GM21723 (cell line): ENCODE data around the gene OR6N1.

Experiments
- ATAC-seq: cut with Tn5 transposase; IDR thresholded peaks from one replicate; pipeline ENCODE4 v1.9.1; 2021; ENCODE audit warnings: mild to moderate bottlenecking, moderate library complexity; ENCODE audit not compliant: unreplicated experiment

Gene OR6N1, protein sequence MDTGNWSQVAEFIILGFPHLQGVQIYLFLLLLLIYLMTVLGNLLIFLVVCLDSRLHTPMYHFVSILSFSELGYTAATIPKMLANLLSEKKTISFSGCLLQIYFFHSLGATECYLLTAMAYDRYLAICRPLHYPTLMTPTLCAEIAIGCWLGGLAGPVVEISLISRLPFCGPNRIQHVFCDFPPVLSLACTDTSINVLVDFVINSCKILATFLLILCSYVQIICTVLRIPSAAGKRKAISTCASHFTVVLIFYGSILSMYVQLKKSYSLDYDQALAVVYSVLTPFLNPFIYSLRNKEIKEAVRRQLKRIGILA

DNA sequence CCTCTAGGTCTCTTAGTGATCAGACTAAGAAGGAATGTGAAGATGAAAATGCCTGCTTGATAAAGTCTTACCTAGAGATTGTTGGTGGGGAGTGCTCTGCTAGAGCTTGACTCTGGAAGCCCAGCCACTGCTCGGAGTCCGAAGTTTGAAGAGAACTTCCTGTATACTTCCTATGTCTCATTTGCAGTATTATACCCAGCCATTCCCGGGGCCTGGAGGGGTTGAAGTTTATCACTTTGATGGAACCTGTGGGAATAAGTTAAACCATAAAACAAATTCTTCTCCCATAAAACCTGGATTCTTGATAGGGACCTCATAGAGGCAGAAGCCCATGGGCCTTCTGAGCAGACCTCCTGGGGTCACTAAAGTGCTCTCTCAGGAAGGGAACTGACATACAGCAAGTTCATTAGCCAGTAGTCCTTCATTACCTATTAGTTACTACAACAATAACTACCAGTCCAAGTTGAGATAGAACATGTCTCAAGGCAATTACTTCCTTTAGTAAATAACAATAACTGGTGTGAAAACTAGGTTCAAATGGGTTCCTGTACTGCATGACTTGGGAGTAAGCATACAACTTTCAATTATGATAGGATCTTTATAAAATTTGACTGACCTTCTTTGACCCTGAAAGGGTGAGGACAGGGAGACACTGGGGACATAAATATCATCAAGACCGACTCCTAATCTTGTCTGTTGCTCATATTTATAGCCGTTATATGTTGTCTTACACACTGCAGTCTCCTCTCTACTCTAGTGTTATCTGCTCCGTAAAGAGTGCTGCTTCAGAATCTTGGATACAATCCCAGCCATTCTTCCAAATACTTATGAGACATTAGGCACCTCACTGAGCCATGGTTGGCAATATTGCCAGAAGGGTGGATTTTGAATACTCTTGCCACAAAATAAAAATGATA is at the start of gene OR6N1:
Gene OR6N1 (minus strand): TSS at position 246 of the 917 bp plus-strand sequence. CDS start 5,513 bp downstream, outside the sequence.
- ATAC-seq: no peak

DNA sequence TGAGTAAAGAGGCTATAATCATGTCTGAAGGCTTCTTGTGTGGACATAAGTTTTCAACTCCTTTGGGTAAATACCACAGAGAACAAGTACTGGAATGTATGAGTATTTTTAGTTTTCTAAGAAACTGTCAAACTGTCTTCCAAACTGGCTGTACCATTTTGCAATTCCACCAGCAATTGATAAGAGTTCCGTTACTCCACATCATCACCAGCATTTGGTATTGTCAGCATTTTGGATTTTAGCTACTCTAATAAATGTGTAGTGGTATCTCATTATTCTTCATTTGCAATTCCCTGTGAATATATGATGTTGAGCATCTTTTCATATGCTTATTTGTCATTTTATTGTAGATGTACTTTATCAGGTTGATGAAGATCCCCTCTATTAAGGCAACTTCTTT is 49.7 kb upstream of the OR6N1 start:
- no peak for ATAC-seq

DNA sequence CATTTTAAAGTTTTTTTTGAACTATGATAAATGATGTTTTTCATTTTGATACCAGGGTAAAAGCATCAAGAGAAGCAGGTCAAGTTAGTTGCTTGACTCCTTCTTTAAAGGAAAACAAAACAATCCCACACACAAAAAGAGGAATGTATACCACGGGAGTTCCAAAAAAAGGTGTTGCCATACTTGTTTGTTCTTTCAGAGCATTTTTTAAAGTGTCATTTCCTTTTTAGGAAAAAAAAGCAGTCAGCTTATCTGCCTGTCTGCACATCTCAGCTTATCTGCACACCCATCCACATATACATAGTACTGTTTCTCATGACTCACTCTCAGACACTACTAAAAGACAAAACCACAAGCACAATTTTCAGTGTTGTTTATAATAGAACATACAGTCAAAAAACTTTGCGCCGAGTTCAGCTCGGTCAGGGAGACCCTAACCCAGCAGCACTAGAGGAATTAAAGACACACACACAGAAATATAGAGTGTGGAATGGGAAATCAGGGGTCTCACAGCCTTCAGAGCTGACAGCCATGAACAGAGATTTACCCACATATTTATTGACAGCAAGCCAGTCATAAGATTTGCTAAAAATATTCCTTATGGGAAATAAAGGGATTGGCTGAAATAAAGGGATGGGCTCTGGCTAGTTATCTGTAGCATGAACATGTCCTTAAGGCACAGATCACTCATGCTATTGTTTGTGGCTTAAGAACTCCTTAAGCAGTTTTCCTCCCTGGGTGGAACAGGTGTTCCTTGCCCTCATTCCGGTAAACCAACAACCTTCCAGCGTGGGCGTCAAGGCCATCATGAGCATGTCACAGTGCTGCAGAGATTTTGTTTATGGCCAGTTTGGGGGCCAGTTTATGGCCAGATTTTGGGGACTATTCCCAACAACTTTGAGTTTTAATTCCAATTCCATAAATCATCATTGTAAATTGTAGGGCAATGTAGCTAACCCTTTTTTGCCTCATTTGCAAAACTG is 47.8 kb upstream of the OR6N1 start:
- ATAC-seq: peak; percentile 84

DNA sequence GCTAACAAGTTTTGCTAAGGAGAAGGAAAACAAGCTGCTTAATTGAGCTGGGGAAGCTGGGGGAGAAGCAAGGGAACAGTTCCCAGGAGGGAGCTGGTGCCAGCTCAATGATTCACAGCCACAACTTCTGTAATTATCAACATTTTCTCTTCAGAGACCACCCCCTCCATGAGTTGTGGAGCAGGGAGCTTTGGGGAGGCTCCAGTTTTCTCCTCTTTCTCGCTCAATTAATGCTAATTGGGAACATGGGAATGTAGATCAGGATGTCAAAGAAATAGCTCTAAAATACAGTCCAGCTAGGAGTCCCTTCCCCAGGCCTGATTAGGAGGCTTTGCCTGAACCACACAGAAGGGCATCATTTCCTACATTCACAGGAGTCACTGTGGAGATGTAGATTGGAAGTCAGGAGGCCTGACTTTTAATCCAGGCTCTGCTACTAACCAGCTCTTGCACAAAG is 47.0 kb upstream of the OR6N1 start:
- peak; percentile 16 for ATAC-seq

DNA sequence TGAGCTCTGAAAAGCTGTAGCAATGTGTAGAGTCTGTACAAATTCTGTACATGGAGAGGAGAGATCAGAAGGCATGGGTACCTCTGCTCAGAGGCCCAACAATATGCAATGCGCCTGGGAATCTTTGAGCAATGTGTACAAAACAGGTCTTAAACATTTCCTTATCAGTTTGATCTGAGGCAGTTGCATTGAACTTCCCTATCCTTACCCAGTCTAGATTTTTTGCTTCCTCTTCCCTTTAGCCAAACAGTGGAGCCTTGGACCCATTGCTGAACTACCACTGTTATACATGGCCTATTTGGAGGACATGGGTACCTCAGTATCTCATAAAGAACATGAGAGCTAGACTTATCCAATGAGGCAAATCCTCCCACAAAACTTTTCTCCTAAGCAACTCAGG is 46.6 kb upstream of the OR6N1 start:
- ATAC-seq: no peak

DNA sequence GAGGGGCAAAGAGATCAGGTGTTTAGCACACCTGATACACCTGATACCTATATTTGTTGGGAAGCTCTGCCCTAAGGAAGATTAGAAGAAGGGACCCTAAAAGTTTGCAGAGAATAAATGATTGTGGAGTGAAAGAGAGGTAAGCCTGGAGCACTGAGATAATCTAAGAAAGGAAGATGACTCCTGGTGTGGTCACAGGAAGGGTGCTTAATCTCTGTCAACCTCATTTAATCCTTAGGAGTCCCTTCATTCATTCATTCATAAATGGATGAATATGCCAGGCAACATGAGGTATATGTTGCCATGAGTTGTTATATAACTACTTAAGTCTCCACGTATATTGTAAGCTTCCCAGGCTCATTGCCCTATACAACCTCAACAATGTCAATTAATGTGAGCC is 43.0 kb upstream of the OR6N1 start:
- ATAC-seq: no peak

DNA sequence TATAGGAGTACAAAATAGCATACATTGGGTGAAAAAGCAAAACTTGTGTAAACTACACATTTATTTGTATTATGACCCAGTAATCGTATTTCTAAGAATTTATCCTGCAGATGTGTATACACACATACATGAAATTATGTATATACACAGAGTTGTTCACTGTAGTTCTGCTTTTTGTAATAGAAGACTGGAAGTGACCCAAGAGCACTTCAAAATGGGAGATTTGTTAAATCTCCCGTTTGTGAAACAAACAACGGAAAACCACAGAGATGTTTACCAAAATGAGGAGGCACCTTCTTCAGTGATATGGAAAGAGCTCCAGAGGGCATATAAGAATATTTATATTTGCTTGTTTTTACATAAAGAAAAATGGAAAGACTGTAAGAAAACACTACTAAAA is 41.2 kb upstream of the OR6N1 start:
- no peak for ATAC-seq

DNA sequence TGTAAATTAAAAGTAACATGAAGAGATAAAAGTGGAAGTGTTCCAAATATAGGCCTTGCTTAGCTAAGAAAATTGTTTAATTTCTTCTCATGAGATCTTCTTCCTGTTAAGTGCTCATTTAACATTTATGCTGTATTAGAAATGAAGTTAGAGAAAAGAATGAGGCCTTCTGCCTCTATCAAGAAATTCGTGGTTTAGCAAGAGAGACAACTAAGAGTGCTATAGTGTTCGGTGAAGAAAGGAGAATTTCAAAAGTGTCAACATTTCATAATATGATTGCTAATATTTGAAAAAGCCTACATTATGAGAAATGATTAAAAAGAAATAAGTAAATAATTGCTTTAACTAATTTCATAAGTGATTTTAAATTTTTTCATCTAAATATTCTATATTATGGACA is 40.3 kb upstream of the OR6N1 start:
- no peak for ATAC-seq

DNA sequence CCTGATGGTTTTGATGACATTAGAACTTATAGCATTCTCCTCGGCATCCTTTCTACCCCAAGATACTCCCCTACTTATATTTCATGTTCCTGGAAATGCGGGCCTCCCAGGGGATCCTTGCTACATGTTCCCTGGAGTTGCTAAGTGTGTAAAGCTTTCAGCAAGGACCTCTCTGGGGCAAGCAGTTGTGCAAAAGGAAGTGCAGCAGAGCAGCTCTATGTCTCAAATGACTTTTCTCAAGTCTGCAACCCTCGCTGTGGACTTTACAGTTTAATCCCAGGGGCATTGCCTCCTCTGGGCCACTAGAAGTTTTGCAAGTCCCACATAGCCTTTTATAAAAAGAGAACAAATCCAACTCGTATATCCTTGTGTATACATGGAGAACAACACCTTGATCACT is 38.3 kb upstream of the OR6N1 start:
- ATAC-seq: no peak

DNA sequence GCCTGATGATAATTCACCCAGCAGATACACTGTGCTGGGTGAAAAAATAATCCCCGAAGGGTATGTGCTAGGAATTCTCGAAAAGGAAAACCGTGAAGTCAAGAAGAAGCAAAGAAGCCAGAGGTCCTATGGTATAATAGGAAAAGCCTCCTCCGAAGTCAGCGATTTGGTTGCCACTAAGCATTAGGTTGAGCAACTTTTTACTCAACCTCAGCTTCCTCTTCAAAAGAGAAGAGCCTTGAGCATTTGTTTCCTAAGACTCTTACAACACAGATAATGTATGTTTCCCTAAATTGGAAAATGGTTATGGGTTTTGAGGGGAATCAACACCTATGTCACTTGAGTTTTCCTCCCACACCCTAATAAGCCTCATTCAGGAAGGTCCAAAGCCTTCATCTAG is 37.9 kb upstream of the OR6N1 start:
- ATAC-seq: no peak

DNA sequence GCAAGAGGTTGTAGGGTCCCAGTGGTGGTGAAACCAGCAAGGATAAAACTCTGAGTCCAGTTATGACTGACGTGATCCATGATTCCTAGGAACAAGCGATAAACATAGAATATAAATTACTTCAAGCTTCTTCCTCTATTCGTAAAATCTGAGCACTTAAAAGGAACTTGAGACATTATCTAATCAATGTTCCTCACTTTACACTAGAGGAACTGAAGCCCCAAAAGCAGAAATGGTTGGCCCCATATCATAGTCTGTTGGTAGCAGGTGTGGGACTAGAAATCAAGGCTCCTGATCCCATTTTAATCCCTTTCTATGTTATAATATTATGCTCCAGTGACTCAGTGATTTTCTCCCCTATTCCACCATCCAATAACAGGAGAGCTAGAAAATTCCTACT is 37.3 kb upstream of the OR6N1 start:
- ATAC-seq: no peak

DNA sequence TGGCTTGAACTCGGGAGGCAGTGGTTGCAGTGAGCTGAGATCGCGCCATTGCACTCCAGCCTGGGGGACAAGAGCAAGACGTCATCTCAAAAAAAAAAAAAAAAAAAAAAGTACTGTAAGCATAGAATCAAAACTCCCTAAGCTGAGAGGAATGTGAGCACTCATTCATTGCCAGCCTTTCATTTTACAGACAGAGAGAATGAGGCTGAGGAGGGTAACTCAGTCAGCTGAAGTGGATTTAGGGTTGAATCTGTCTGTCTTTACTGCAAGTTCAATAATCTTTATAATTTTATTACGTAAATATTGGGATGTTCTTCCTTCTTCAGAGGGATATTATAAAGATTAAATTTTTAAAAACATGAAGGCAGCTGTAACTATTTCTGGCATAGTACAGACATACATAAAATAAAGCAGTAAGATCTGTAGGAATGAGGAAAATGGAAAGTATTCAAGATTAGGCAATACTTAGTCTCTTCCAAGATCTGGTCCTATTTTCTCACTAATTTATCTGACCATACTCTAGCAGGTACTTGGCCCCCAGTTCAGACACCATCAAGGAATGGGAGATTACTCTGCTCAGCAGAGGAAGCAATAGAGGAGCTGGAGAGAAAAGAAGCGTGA is 35.0 kb upstream of the OR6N1 start:
- no peak for ATAC-seq

DNA sequence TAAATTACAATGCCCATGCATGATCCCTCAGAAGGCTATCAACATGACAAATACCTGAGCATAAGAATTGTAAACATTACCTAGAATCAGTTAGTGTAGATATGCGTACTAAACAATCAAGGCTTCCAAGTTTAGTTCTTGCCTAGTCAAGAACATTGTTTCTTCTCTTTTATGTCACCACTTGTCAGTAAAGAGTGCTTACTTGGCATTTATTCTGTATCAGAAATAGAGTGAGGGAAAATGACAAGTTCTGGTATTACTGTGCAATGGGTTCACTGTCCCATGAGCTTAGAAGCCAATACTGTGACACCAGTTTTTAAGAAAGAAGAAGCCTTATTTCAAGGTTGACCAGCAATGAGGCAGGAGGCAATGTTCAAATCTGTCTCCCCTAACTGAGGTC is 31.7 kb upstream of the OR6N1 start:
- no peak for ATAC-seq

DNA sequence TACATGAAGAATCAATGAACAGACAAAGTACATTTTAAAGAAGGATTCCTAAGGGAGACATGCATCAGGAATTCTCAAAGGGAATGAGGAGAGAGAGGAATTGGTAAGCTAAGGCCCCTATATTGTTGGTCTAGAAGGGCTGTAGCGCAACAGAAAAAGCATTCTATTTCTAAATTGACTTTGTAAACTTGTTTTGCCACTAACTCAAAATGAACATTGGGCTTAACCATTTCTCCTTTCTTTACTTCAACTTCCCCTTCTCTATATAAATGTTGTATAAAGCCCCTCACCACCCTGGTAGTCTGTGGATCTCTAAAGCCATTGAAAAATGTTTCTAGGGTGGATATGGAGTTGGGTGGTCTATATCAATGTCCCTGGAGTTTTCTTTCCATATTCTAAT is 29.4 kb upstream of the OR6N1 start:
- no peak for ATAC-seq

DNA sequence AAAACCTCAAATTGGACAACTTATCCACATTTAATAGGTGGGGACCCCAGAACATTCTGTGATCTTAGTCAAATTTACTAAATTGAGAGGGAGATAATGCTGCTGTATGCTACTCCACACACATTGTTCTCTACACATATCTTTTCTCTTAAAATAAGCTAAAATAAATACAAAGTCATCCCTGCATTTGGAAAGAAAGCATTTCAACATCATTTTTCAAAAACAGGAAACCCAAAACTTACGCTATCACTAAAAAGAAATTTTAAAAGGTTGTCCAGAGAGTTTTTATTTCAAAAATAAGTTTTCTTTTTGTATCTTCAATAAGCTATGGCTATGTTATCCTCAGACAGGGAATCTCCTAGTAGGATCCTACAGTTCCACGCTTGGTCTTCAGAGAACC is 28.5 kb upstream of the OR6N1 start:
- no peak for ATAC-seq

DNA sequence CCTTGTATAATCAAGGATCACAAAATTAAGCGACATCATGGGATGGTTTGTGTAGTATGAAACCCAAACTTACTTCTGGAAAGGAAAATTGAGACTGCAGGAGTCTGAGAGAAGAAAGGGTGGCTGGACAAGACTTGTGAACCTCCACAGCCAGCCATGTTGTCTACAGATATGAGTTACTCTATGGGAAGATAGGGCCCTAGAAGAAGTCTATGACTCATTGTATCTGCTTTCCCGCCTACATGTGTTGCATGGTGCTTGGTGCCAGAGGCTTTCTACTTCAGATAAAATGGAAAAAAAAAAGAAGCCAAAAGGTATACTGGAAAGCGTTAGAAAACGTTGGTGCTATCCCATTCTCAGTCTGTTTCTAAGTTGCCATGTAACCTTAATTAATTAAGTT is 27.7 kb upstream of the OR6N1 start:
- ATAC-seq: no peak

DNA sequence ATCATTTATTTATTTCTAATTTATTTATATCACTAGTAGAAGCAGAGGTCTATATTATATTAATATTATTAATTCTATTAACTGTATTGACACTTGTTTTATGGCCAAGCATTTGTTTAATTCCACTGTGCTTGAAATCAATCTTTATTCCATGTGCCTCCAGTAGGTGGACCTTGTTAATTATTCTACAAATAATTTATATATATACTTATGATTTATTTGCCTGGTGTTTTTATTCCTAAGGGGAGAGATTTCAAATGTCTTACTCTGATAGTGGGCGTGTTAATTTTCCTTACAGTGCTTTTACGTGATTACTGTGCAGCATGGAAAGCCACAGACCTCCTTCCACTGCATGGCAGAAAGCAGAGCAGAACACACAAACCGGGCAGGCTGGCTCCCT is 26.5 kb upstream of the OR6N1 start:
- ATAC-seq: no peak

DNA sequence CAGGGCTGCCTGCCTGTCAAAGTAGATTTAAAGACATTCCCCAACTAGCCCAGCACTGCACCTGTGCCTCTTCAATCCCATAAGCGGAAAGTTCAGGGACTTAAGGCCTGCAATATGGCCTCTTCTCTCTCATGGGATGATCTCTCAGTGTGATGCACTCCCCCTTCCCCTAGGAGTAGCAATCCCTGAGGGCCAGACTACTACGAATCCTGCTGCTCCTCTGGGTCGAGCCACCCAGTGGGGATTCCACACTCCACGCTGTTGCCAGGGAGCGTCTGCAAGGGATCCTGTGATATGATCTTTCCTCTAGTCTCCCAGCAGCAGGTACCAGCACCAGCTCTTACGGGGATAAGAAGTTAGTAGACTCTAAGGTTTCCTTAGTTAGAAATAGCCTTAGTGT is 22.3 kb upstream of the OR6N1 start:
- no peak for ATAC-seq

DNA sequence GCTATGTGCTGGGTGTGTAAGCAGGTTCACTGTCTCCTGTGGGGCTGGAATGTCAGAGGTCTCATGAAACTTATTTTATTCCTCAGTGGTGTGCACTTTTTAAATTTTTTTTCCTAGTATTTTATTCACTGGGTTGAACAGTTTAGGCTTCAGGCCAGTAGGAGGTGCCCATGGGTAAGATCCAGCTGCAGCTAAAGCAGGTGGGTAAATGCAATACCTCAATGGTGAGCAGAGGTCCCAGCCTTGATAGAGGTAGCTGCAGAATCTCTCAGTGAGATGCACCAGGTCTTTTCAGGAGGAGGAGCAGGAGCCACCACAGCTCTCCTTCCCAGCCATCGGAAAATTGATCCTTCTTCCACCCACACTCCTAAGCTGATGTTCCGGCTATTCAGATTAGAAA is 21.6 kb upstream of the OR6N1 start:
- no peak for ATAC-seq

DNA sequence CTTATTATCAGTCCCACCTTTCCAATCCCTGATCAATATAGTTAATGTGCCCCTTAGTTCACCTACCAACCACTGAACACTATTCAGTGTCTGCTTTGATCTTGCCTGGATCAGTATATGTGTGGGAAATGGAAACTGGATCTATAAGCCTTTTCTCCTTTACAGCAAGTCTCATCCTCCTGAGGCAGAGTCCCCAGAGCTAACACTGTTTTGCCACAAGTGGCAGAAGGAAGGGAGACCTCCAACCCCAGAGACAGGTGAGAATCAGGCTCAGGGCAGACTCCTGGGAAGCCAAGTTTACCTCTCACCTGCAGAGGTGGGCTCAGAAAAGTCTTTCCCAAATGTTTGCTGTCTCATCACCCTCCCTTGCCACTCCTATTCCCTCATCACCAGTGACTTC is 9.1 kb upstream of the OR6N1 start, which contains the start of gene OR6N2:
Gene OR6N2 (minus strand): TSS at position 101 of the 400 bp plus-strand sequence. CDS start 3,569 bp downstream, outside the sequence.
- no peak for ATAC-seq
